Stimulated activated CD4-positive, alpha-beta T cell treated with anti-CD3 and anti-CD28 coated beads, Interleukin-1b, Interleukin-23, amount 100 ng/mL, for 48 hours (primary cell): ENCODE measurements around the gene TOR4A.

Source experiments
- DNase-seq: peaks from one replicate; pipeline ENCODE4 v3.0.0-alpha.2; 2020

TOR4A gene

DNA sequence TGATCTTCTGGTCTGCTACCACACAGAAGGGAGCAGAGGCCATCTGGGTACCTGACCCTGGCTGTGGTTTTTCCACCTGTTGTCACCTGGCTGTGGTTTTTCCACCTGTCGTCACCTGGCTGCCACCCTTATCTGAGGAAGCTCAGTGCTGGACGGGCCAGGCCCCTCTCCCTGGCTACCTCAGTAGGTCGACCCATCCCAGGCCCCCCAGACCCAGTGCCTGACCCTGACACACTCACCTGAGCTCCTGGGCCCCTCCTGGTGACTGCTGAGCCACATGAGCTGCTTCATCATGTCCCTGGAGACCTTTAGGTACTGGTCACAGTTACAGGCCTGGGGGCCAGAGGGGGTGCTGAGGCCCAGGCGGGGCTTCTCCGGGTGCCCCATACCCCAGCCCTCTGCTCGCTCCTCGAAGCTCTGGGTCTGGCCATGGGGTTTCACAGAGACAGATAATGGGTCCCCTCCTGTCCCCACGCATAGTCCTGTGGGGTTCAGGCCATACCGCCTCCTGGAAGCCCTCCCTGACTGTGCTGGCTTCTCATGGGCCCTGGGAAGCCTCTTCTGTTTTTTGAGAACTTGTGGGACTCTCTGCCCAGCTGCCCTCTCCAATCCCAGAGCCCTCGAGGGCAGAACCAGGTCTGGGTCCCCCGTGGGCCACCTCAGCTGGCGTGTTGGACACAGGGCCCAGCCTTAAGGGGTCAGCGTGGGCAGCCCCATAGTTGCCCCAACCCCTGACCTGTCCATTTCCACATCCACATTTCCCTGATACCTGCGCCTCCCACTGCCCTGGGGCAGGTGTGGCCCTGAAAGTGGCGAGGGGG lies 32.1 kb downstream of the TOR4A start:
- DNase-seq, result no peak

DNA sequence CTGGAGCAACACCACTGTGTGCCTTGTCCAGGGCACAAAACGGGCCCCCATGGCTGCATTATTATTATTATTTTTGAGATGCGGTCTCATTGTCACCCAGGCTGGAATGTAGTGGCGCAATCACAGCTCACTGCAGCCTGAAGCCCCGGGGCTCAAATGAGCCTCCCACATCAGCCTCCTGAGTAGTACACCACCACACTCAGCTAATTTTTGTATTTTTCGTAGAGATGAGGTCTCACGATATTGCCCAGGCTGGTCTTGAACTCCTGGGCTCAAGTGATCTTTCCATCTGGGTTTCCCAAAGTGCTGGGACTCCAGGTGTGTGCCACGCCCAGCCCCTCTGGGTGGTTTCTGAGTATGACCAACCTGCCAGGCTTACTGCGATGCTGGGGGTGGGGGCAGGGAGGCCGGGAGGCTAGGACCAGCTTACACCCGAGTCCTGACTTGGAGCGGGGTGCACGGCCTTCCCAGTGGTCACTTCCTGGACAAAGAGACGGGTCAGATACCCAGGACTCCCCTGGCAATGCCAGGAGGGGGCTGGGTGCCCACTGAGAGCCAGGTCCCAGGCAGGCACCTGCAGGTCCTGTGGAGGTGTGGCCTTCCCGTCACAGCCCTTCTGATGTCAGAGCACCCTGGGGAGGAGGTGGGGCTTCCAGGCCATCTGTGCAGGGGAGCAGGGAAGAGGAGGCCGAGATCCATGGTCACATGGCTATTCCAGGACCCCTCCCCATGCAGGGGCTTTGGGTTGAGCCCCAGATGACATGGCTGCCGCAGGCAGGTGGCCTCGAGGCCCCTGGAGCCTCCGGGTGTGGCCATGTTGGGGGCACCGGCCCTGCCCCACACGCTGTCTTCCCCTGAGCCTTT lies 32.9 kb downstream of the TOR4A start:
- no peak for DNase-seq

DNA sequence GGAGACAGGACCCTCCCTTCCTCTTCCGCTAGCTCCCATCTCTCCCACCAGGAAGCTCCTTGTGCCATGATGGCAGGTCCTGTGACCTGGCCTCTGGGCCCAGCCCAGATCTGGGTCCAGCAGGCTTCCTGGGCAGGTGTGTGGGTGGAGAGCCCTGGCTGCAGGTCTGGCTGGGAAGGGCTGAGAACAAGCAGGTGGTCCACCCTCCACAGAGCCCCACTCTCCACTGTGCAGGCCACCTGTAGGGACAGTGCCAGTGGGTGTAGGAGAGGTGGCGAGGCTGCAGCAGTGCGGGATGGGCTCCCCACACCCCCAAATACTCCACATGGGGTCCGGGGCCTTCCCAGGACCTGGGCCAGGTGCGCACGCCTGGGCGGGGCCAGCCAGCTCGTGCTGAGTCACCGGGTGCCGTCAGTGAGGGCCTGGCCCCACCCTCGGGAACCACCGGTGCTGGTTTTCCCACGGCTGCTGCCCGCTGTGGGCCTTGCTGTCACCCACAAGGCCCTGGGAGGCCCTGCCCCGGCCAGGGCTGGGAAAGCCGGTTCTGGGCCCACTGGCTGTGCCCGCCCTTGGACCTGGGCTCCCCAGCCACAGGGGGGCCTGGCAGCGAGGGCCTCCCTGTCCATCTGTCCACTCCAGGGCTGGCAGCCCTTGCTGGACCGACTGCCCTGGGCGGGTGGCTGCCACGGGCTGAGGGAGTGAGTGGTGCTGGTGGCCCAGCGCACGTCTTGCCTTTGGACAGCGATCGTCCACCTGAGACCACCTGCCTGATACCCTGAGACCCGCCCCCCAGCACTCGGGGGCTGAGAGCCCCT lies 33.9 kb downstream of the TOR4A start:
- DNase-seq, result no peak

DNA sequence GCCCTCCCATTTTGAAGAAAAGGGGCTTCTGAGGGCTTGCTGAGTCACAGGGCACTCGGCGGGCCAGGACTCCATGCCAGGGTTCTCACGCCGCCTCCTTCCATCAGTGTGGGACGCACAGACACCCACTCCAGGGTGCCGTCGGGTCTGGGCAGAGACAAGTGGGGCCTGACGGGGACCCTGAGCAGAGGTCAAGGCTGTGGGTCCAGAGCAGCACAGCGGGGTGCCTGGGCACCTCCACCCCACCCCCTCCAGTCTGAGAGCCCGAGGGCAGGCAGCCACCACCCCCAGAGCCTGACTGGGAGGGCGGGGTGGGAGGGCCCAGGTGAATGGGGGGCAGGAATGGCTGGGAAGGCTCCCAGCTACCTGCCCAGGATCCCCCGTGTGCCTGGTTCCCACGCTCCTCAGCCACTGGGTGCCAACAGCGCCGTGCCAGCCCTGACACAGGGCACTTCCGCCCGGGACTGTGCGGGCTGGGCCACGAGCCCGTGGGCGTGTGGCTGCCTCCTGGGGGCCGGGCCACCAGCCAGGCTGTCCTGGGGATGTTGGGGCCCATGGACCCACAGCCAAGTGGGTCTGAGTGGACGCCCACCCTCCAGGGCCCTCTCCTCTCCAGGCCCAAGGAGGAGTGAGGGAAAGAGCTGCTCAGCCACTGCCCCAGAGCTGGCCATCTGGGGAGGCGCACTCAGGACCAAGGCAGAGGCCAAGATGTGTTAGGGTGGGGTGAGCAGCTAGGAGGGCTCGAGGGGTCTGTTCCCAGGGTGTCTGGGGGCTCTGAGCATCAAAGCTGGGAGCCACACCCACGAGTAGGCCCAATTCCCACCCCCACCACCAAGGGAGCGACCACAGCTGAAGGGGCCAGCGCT lies 34.7 kb downstream of the TOR4A start:
- no peak for DNase-seq

DNA sequence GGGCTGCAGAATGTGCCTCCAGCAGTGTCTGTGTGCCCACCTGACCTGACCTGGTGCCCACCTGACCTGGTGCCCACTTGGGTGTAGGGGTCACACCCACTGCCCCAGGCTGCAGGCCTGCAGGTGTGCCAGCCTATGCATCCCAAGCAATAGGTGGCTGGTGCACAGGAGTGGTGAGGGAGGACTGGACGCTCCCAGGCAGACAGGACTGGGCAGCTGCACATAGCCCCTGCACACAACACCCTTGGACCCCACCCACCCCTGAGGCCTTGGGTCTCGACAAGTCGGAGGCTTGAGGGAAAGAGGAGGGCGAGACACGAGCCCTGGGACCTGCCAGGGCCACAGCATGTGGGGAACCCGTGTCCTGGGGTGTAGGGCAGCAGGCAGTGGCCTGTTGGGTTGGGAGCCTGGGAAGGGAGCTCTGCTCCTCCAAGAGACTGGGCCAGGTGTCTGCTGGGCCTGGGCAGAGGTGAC lies 35.4 kb downstream of the TOR4A start:
- DNase-seq, result no peak

DNA sequence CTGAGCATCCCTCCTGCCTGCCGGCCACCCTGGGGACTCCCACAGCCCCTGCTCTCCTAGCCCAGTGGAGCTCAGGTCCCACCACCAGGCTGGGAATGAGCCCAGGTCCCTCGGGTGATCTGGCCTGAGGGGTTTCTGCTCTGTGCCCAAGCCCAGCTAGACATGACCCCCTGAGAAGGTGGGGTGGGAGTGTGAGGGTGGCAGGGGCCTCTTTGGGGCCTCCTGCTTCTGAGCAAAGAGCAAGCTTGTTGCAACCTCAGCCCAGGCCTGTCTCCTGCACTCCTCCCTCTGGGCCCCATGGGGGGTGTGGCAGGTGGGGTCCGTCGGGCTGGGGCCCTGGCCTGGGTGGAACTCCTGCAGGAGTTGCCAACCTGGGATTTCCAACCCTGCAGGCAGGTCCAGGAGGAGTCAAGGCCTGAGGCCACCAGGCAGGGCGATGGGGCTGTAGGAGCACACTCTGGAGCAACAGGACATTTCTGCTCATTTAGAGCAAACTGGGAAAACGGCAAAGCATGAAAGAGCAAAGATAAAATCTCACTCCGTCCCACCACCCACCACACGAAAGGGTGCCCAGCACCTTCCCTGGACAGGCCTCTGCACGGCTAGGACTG lies 35.9 kb downstream of the TOR4A start:
- no peak for DNase-seq

DNA sequence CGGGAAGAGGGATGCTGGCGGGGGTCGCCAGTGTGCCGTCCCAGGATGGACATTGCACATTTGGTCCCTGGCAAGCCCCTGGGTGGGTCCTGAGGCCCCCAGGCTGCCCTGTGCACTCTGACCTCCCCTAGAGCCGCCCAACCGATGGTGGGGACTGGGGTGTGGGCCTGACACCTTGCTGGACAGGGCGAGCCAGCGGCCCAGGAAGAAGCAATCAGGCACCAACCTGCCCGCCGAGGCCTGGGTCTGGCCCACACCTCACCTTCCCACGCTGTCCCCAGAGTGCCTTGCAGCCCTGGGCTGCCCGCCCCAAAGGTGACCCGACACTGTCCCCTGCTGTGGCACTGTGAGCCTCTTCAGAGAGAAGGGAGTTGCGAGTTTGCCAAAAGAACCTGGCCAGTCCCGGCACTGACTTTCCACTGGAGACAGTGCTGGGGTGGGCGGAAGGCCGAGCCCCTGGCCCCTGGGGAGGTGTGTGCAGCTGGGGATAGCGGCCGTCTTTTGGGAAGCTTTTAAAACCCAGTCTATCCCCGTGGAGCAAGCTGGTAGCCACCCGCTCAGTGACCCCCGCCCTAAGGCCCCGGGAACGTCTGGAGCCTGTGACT lies 36.5 kb downstream of the TOR4A start:
- no peak for DNase-seq

DNA sequence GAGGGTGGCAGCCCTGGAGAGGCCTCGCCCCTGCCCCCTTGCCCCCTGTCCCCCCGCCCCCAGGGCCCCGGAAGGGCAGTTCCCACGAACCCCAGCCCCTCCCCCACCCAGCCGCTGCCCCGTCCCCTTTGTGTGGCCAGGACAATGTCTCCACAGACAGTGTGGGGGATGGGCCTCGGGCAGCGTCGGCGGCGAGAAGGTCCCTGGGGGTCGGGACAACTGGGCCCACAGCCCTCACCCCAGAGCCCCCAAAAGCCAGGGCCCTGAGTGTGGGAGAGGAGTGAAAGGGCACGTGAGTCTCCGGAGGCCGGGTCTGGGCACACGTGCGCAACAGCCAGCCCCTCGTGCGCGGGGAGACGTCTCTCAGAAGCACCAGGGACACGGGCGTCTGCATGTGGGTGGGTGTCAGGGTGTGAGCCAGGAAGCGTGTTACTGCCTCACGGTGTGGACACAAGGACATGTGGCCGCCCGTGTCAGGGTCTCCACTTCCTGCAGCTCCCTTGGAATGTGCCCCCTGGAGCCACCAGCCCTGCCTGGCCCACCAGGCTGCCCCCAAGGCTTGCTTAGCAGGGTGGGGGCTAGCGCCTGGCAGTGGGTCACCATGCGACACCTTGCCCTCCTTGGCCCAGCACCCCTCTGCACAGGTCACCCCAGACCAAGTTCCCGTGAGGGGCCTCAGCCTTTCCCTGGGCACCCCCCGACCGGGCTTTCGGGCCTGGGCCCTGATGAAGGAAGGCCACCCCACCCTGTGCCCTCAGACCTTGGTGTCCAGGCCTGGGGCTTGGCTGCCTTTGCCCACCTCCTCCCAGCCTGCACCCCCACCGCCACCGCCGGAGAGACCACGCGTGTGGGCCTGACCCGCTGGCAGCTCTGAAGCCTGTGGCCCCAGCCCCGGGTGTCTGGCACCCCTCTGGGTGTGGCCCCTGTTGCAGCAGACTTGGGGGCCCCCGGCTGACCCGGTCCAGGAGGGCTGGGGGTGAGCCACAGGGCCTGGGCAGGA lies 37.3 kb downstream of the TOR4A start:
- no peak for DNase-seq

DNA sequence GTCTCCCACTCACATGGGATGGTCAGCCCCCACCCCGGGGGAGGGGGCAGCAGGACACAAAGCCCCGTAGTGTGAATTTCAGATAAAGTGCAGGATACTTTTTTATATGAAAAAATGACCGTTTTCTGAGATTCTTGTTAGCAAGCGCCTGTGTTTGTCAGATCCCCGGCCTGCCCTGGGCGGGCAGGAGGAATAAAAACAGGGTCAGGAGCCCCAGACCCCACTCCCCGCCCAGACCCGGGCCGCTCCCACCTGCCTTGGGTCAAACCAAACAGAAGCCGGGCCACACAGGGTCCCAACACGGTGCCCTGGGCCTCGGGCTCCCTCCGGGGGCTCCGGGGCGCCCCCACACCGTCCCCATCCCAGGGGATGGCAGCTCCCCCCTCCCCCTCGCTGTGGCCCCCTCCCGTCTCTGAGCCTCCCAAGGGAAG lies 38.1 kb downstream of the TOR4A start:
- no peak for DNase-seq

DNA sequence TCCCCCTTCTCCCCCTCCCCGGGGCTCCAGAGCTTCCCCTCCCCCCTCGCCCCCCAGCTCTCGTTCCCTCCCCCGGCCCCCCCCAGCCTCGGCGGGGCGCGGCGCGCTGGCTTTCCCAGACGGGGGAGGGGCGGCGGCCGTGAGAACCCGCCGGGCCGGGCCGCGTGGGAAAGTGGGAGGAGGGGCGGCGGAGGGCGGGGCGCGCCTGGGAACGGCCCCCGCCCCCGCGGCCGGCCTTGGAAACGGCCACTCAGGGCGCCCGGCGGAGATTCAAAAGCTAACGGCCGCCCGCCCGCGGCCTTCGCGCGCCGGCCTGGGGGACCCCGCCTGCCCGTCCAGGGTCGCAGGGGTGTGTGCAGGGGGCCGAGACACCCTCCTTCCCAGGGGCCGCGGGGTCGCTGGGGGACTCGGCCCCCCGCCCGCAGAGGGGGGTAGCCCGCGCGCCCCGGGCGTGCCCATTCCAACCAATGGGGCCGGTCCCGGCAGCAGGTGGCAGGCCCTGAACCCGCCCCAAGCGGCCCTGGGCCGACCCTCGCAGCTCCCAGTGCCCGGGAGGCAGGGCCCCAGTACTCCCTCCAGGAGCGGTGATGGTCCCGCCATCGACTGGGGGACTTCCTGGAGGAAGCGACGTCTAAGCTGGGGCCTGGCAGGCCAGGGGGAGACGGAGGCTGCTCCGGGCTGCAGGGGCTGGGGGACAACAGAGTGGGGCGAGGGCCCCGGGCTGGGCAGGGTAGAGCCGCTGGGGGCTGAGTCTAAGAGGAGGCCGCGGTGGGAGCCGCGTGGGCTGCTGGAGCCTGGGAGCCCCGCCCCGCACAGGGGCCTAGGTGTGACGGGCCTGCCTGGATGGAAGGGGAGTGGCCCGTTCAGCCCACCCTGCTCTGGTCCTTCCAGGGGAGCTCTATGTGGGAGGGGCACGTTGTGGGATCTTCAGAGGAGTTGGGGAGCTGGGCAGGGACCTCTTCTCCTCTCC lies 38.8 kb downstream of the TOR4A start:
- DNase-seq, result no peak

DNA sequence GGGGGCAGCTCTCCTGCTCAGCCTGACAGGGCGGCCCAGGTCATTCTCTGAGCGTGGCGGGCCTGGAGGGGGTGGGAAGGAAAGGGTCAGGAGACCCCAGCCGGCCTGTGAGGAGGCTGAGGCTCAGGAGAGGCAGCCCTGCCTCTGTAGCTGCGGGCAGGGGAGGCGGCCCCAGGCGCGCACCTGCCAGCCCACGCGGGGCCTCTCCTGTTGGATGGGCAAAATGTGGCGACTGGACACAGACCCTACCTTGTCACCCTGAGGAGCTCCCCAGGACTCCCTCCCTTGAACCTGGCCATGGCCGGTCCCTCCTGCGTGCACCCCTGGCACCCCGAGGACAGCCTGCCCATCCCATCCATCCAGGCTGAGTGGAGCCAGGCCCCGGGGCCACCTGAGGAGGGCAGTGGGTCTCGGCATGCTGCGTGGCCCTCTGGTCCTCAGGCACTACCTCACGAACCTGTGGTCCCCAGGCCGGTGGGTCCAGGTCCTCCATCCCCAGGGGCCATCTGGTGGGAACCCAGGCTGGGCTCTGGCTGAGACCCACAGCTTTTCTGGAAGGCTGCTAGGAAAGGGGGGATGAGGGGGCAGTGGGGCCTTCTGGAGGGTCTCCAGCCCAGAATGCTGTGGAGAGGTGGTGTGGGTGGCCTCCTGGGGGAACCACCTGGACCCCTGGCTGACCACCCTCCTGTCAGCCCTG lies 39.6 kb downstream of the TOR4A start:
- DNase-seq, result no peak

DNA sequence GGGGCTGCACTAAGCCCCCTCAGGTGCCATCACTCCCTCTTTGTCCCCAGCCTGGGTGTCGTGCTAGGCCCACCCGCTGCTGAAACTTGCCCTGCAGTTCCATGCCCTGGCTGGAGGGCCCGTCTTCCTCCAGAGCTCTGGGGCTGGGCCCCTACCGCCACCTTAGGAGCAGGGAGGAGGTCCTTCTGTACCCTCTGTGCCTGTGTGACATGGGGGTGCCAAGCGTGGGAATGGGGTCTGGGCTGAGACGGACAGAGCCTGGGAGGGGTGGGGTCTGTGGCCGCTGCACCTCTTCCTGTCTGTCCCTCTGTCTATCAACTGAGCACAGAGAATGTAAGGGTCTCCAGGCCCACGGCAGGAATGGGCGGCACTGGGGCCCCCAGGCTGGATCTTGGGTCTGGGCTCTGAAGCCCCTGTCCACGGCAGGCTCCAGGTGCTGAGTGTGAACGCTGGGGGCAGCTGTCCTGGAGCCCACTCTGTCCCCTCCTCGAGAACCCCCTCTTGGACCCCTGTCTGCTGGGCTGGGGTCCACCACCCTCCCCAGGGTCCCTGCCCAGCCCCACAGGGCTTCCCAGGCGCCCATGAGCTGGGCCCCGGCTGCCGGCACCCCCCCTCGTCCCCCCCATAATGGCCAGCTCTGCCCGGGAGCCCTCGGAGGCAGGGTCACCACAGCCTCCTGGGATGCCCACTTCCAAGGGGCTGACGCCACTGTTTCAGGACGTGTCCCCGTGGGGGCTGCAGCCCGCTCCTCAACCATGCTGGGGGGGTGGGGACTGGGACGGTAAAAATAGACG lies 40.4 kb downstream of the TOR4A start:
- DNase-seq, result no peak

DNA sequence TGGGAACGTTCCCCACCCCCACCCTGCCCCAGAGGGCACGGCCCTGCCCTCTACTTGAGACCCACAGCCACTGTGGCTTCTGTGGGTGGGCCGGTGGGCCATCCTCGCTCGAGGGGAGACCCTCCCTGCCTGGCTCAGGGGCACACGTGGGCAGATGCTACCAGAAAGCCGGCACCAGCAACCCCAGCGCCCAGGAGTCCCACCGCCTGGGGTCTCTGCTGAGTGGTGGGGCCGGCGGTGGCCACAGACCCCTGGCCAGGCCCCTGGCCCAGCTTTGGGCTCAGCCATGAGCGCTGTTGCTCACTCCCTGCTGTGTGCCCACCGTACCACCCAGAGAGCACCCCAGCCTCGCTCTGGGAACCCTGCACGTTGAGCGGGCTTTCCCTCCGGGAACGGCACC lies 41.1 kb downstream of the TOR4A start:
- no peak for DNase-seq

DNA sequence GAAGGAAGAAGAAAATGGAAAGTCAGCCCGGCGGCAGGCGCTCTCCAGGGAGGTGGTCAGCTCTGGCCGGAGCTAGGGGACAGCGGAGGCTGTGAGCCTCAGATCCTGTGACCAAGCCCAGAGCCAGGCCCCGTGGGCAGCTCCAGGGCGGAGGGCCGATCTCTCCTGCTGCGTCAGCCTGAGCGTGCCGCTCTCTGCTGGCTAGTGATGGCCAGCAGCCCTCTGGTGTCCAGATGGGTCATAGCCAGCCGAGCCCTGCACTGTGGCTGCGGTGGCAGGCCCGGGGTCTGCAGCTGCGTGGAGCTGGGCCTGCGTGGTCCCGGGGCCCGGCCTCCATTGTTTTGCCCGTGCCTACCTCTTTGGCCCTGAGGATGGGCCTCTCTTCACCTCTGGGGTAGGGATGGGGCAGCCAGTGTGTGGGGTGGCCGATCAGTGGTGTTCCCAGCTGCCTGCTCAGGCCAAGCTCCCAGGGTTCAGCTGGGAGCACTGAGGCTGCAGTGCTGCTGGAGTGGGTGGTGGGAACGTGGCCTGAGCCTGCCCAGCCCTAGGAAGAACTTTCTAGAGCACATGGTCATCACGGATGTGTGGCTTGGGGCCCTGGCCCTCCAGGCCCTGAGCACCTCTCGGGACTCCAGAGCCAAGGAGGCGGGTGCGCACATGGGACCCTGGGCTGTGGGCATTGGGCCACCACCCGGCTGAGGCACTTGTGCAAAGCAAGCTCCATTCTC lies 41.6 kb downstream of the TOR4A start:
- DNase-seq, result no peak

DNA sequence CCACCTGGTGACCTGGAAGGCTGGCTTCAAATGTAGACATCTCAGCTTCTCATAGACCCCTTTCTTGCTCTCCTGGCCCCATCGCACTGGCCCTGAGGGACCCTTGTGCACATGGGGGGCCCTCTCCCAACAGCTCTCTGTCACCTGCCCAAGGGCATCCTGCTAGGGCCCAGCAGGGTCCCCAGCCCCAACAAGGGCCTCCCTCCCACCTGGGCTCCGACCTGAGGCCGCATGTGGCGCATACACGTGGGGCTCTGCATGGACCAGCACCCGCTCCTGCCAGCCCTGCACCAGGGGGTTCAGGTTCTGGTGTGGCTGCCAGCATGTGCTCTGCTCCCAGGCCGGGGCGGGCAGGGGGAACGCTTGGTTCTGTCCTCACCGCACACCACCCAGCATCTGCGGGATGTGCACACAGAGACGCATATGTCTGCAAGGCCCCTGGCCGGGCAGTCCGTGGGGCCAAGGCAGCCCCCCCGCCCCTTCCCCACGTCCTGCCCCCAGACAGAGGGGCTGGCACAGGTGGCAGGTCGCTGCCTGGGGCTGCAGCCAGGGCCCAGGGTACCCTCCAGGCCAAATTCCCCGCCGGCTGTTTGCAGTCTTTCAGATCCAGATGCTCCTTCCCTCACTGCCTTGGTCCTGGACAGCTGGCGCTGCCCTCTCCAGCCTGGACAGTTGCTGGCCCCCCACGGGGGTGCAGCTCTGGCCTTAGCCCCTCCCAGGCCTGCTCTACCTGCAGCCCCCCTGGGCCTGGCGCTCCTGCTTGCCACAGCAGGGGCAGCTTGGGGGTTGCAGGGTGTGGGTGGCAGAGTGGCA lies 42.4 kb downstream of the TOR4A start:
- DNase-seq, result no peak
